GM12875 (cell line): ENCODE results near the gene NOS1AP.

Experiments used
- H3K4me3 ChIP-seq: one replicate; pipeline ENCODE4 v1.5.1; 2011; ENCODE audit warnings: low read depth, low read length, control low read depth
- CTCF ChIP-seq: IDR thresholded peaks from 2 replicates; pipeline ENCODE4 v1.5.1; 2011; ENCODE audit warnings: low read depth, mild to moderate bottlenecking, control low read depth, inconsistent platforms, low read length, moderate library complexity, borderline replicate concordance; ENCODE audit not compliant: insufficient read depth

NOS1AP gene

GRCh38 chr1:162147760-162148159 is 78.3 kb downstream of the NOS1AP start:
- TF ChIP-seq CTCF = no peak

GRCh38 chr1:162150112-162150511 is 80.6 kb downstream of the NOS1AP start:
- no peak overlapping the region for H3K4me3 ChIP-seq
- TF ChIP-seq CTCF = no peak

More at GRCh38 chr1:162147760-162148159, 78.3 kb downstream of the NOS1AP start:
- no peak overlapping the region for H3K4me3 ChIP-seq

- no peak overlapping the region for H3K4me3 ChIP-seq
- no peak for TF ChIP-seq CTCF
Measured at GRCh38 chr1:162151900-162152829, 82.7 kb downstream of the NOS1AP start.

GRCh38 chr1:162153374-162153773 is 83.9 kb downstream of the NOS1AP start:
- H3K4me3 ChIP-seq = no peak overlapping the region
- no peak for TF ChIP-seq CTCF

- H3K4me3 ChIP-seq = no peak overlapping the region
- TF ChIP-seq CTCF = no peak
Measured at GRCh38 chr1:162157469-162157868, 88.0 kb downstream of the NOS1AP start.

- TF ChIP-seq CTCF = no peak
- no peak overlapping the region for H3K4me3 ChIP-seq
Measured at GRCh38 chr1:162158624-162159271, 89.3 kb downstream of the NOS1AP start.
